OCI-M2 (cell line): ENCODE data around the gene USP40.
"Not testable (repeated sequence)": the region's sequence is repeated elsewhere in the genome, so short reads cannot be mapped to it uniquely, and the experiment has no call there.

Source experiments
- DNase-seq: peaks from one replicate; lab custom pipeline; 2025; ENCODE audit not compliant: unreplicated experiment; lab: John Stamatoyannopoulos, UW

Gene USP40

GRCh38 chr2:233566141-233566956 lies at the start of gene USP40:
Gene USP40 (minus strand): TSS chr2:233566782. CDS start chr2:233565554, 1,228 bp downstream.
- no peak for DNase-seq

- no peak for DNase-seq
These were observed 44.7 kb upstream of the USP40 start for GRCh38 chr2:233611284-233611683.

- no peak for DNase-seq
These were observed 39.1 kb upstream of the USP40 start for GRCh38 chr2:233605680-233606079.

- no peak for DNase-seq
These were observed 38.2 kb upstream of the USP40 start for GRCh38 chr2:233604826-233605225.

GRCh38 chr2:233603520-233603919 lies 36.9 kb upstream of the USP40 start:
- no peak for DNase-seq

GRCh38 chr2:233602076-233602475 lies 35.5 kb upstream of the USP40 start:
- no peak for DNase-seq

- DNase-seq = no peak
These were observed 33.8 kb upstream of the USP40 start for GRCh38 chr2:233600386-233600785.

- no peak for DNase-seq
These were observed 32.4 kb upstream of the USP40 start for GRCh38 chr2:233598952-233599351.

GRCh38 chr2:233597522-233597921 lies 30.9 kb upstream of the USP40 start:
- DNase-seq = no peak

GRCh38 chr2:233593201-233593600 lies 26.6 kb upstream of the USP40 start:
- no peak for DNase-seq

GRCh38 chr2:233592706-233593105 lies 26.1 kb upstream of the USP40 start:
- not testable (repeated sequence) for DNase-seq

GRCh38 chr2:233588400-233588799 lies 21.8 kb upstream of the USP40 start:
- no peak for DNase-seq

GRCh38 chr2:233584210-233584609 lies 17.6 kb upstream of the USP40 start:
- DNase-seq = no peak

- not testable (repeated sequence) for DNase-seq
These were observed 16.8 kb upstream of the USP40 start for GRCh38 chr2:233583217-233583965.

GRCh38 chr2:233577341-233577740 lies 10.8 kb upstream of the USP40 start:
- DNase-seq = not testable (repeated sequence)

GRCh38 chr2:233572468-233572867 lies 5.9 kb upstream of the USP40 start:
- no peak for DNase-seq

- DNase-seq = no peak
These were observed 4.9 kb upstream of the USP40 start for GRCh38 chr2:233571462-233571861.

- DNase-seq = no peak
These were observed 4.4 kb upstream of the USP40 start for GRCh38 chr2:233571001-233571400.

- no peak for DNase-seq
These were observed 869 bp downstream of the USP40 start for GRCh38 chr2:233565685-233566140.

GRCh38 chr2:233563663-233564430 lies 2.7 kb downstream of the USP40 start:
- DNase-seq = no peak
